ENCODE results near the gene SMC1B.

GRCh38 chr22:45438336-45438735 is 24.9 kb upstream of the SMC1B start:
- no peak for TF ChIP-seq EP300 (IDR thresholded peaks at IDR 0.05)
- TF ChIP-seq MAX (IDR thresholded peaks at IDR 0.05) = no peak
- TF ChIP-seq CTCF (IDR thresholded peaks at IDR 0.05) = no peak
- TF ChIP-seq SMC3 (IDR thresholded peaks at IDR 0.05) = no peak
- no peak for TF ChIP-seq POLR2A (IDR thresholded peaks at IDR 0.05; ENCODE audit: low read length)
- TF ChIP-seq USF2 (IDR thresholded peaks at IDR 0.05) = no peak
- no peak for TF ChIP-seq ELK1 (IDR thresholded peaks at IDR 0.05; ENCODE audit: low read depth, low read length)

Measured in A549 (cell line).